ENCODE measurements around the gene CCDC38.
"Not testable (repeated sequence)": the region's sequence is repeated elsewhere in the genome, so short reads cannot be mapped to it uniquely, and the experiment has no call there.

The CCDC38 gene

DNA sequence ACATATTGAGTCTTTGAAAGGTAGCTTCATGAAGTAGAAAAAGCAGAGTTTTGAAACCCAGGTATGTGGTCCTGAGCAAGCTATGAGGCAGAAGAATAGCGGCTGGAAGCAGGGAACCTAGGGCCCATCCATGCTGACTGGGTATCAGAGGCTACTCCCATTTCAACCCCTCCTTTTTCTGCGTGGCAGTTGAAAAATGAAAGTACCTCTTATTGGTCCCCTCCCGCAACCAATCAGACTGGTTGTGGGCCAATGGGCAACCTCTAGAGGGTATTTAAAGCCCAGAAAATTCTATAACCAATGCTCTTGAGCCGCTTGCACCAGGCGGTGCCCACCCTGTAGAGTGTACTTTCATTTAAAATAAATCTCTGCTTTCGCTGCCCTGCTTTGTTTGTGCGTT is 85.3 kb downstream of the CCDC38 start:
- TF ChIP-seq, protein P1, sequence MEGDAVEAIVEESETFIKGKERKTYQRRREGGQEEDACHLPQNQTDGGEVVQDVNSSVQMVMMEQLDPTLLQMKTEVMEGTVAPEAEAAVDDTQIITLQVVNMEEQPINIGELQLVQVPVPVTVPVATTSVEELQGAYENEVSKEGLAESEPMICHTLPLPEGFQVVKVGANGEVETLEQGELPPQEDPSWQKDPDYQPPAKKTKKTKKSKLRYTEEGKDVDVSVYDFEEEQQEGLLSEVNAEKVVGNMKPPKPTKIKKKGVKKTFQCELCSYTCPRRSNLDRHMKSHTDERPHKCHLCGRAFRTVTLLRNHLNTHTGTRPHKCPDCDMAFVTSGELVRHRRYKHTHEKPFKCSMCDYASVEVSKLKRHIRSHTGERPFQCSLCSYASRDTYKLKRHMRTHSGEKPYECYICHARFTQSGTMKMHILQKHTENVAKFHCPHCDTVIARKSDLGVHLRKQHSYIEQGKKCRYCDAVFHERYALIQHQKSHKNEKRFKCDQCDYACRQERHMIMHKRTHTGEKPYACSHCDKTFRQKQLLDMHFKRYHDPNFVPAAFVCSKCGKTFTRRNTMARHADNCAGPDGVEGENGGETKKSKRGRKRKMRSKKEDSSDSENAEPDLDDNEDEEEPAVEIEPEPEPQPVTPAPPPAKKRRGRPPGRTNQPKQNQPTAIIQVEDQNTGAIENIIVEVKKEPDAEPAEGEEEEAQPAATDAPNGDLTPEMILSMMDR (IDR thresholded peaks at IDR 0.05; ENCODE audit: borderline replicate concordance, control extremely low read depth, extremely low read depth, insufficient read depth, missing control alignments), result no peak
- in situ Hi-C loops (cut with MboI; ENCODE audit: low sequenced_read_pairs, unreplicated experiment), result no loop called here
- no peak for DNase-seq (ENCODE audit: low spot score)

- in situ Hi-C loops (cut with MboI; ENCODE audit: low sequenced_read_pairs, unreplicated experiment), result no loop called here
- TF ChIP-seq, protein P1 (IDR thresholded peaks at IDR 0.05; ENCODE audit: borderline replicate concordance, control extremely low read depth, extremely low read depth, insufficient read depth, missing control alignments), result no peak
- no peak for DNase-seq (ENCODE audit: low spot score)
These were observed 90.3 kb downstream of the CCDC38 start for GRCh38 chr12:95852133-95852532.

- TF ChIP-seq, protein P1 (IDR thresholded peaks at IDR 0.05; ENCODE audit: borderline replicate concordance, control extremely low read depth, extremely low read depth, insufficient read depth, missing control alignments), result no peak
- DNase-seq (ENCODE audit: low spot score), result no peak
- in situ Hi-C loops (cut with MboI; ENCODE audit: low sequenced_read_pairs, unreplicated experiment), result no loop called here
These were observed 90.8 kb downstream of the CCDC38 start for GRCh38 chr12:95851606-95852005.

- TF ChIP-seq, protein P1 (IDR thresholded peaks at IDR 0.05; ENCODE audit: borderline replicate concordance, control extremely low read depth, extremely low read depth, insufficient read depth, missing control alignments), result no peak
- in situ Hi-C loops (cut with MboI; ENCODE audit: low sequenced_read_pairs, unreplicated experiment), result no loop called here
- DNase-seq (ENCODE audit: low spot score), result no peak
These were observed 93.6 kb downstream of the CCDC38 start for GRCh38 chr12:95848575-95849388.

- DNase-seq (ENCODE audit: low spot score); in situ Hi-C loops (cut with MboI; ENCODE audit: low sequenced_read_pairs, unreplicated experiment): not testable (repeated sequence)
These were observed 100.0 kb downstream of the CCDC38 start for GRCh38 chr12:95842426-95842825.

GRCh38 chr12:95838125-95838524 is 104.3 kb downstream of the CCDC38 start:
- DNase-seq (ENCODE audit: low spot score), result no peak
- TF ChIP-seq, protein P1 (IDR thresholded peaks at IDR 0.05; ENCODE audit: borderline replicate concordance, control extremely low read depth, extremely low read depth, insufficient read depth, missing control alignments), result no peak
- in situ Hi-C loops (cut with MboI; ENCODE audit: low sequenced_read_pairs, unreplicated experiment), result no loop called here

DNA sequence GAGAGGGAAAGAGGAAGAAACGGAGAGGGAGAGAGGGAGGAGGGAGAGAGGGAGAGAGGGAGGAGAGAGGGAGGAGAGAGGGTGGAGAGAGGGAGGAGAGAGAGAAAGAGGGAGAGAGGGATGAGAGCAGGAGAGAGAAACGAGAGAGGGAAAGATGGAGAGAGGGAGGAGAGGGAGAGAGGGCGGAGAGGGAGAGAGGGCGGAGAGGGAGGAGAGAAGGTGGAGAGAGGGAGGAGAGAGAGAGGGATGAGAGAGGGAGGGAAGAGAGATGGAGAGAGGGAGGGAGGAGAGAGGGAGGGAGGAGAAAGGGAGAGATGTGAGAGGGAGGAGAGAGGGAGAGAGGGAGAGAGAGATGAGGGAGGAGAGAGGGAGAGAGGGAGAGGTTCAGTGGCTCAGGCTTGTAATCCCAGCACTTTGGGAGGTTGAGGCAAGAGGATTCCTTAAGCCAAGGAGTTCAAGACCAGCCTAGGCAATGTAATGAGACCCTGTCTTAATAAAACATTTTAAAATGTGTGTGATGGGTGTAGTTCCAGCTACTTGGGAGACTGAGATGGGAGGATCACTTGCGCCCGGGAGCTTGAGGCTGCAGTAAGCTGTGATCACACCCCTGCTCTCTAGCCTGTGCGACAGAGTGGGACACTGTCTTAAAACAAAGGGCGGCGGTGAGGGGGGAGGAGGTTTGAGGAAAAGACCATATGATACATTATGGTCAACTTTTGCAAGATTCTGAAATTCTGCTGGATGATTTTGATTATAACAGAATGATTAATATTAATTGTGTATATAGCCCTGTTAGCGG is 105.0 kb downstream of the CCDC38 start:
- TF ChIP-seq, protein P1 (IDR thresholded peaks at IDR 0.05; ENCODE audit: borderline replicate concordance, control extremely low read depth, extremely low read depth, insufficient read depth, missing control alignments), result no peak
- in situ Hi-C loops (cut with MboI; ENCODE audit: low sequenced_read_pairs, unreplicated experiment), result no loop called here
- no peak for DNase-seq (ENCODE audit: low spot score)

Data from GM13976 (cell line).